Esophagus muscularis mucosa (tissue), 4 donors: Measurements from ENCODE around the gene ANKS1B.

Source experiments
- CTCF ChIP-seq, 3 experiments: fragments of 200-600 bp in 2 of 3; fragments of 450-650 bp in 1 of 3; sonication (generic) in 2 of 3; IDR thresholded peaks; one replicate each; pipeline ENCODE4 v1.5.1; 2017 to 2019; ENCODE audit warnings: antibody characterized with exemption in 3 of 3, mild to moderate bottlenecking in 2 of 3, moderate library complexity in 1 of 3
- EP300 ChIP-seq: sonication (generic); formaldehyde crosslinking; IDR thresholded peaks from one replicate; pipeline ENCODE4 v1.6.1; 2017; ENCODE audit warnings: antibody characterized with exemption
- POLR2A ChIP-seq: fragments of 450-650 bp; IDR thresholded peaks from one replicate; pipeline ENCODE4 v1.6.1; 2017; ENCODE audit warnings: antibody characterized with exemption, moderate library complexity, mild to moderate bottlenecking, low read depth
- POLR2AphosphoS5 ChIP-seq, 2 donors: sonication (generic); formaldehyde crosslinking; IDR thresholded peaks; one replicate each; pipeline ENCODE4 v1.6.1; 2017; ENCODE audit warnings: antibody characterized with exemption in 2 of 2

GRCh38 chr12:99966429-99966828 is 18.3 kb downstream of the ANKS1B start:
- no peak for TF ChIP-seq CTCF (IDR thresholded peaks at IDR 0.05)
- TF ChIP-seq POLR2A = no peak
- no peak for TF ChIP-seq POLR2AphosphoS5 (IDR thresholded peaks at IDR 0.05)
- no peak for TF ChIP-seq EP300
